Rectal smooth muscle tissue (tissue), 1 donor: ENCODE results near the gene DLG2.

Experiments
- H3K27ac ChIP-seq: one replicate; pipeline ENCODE4 v1.7.0; 2013; ENCODE audit warnings: low read depth, low read length, inconsistent platforms
- H3K27me3 ChIP-seq: one replicate; pipeline ENCODE4 v1.7.0; 2013; ENCODE audit warnings: low read length; ENCODE audit not compliant: control insufficient read depth, insufficient read depth
- H3K36me3 ChIP-seq: one replicate; pipeline ENCODE4 v1.7.0; 2013; ENCODE audit warnings: low read length; ENCODE audit not compliant: control insufficient read depth, insufficient read depth
- H3K4me1 ChIP-seq: one replicate; pipeline ENCODE4 v1.7.0; 2013; ENCODE audit warnings: low read length; ENCODE audit not compliant: control insufficient read depth, insufficient read depth
- H3K4me3 ChIP-seq: one replicate; pipeline ENCODE4 v1.7.0; 2013; ENCODE audit warnings: low read length
- H3K9ac ChIP-seq: one replicate; pipeline ENCODE4 v1.7.0; 2013; ENCODE audit warnings: low read length

DLG2 gene

GRCh38 chr11:83409476-83409875 is 2217.7 kb downstream of the DLG2 start:
- H3K27ac ChIP-seq: no peak overlapping the region
- H3K9ac ChIP-seq: no peak overlapping the region

GRCh38 chr11:83408946-83409345 is 2218.2 kb downstream of the DLG2 start:
- Histone ChIP-seq H3K27me3 (no peaks in the 10 kb centered on the region), H3K4me1 (no peaks in the 10 kb centered on the region), H3K36me3 (no peaks in the 10 kb centered on the region), H3K9ac (no peak overlapping the region), H3K27ac (no peak overlapping the region), H3K4me3 (no peak overlapping the region)

More at GRCh38 chr11:83409476-83409875, 2217.7 kb downstream of the DLG2 start:
- Histone ChIP-seq H3K27me3 (no peaks in the 10 kb centered on the region), H3K4me3 (no peak overlapping the region), H3K36me3 (no peaks in the 10 kb centered on the region), H3K4me1 (no peaks in the 10 kb centered on the region)
